ENCODE data around the gene UGT1A9. TPM values are rescaled to one million over a fixed set of nuclear protein-coding genes. Genes with fewer than 3 reads are reported as not detected.

The UGT1A9 gene
- total and polyA plus RNA-seq, 2 of the 4 experiments (the other 2 are of a cell fraction) = not detected

DNA sequence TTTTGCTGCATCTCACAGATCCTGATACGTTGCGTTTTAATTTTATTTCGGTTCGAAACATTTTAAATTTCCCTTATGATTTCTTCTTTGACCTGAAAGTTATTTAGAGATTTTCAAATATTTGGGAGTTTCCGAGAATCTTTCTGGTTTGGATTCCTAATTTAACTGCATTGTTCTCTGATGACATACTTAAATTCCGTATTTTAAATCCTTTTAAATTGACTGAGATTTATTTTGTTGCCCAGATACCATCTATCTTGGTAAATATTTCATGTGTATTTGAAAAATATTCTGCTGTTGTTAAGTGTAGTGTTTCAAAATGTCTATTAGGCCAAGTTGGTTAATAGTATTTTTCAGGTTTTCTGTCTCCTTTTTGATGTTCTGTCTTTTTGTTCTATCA is 144.2 kb downstream of the UGT1A9 start:
- dilution Hi-C loops (cut with HindIII; ENCODE audit: low sequenced_read_pairs, unreplicated experiment) (no loop called here), intact Hi-C loops (cut with micrococcal nuclease) (no loop called here), in situ Hi-C loops (cut with MboI; ENCODE audit: low sequenced_read_pairs) (no loop called here)
- H4K8ac ChIP-seq (ENCODE audit: low read depth in 2 of 2, low read length in 2 of 2) = no peak overlapping the region
- no peak overlapping the region for H3K4ac ChIP-seq (ENCODE audit: low read depth, low read length)
- no peak overlapping the region for H2BK5ac ChIP-seq (ENCODE audit: low read depth, low read length, poor library complexity, severe bottlenecking)
- no peak overlapping the region for H3K4me2 ChIP-seq (ENCODE audit: low read depth, low read length)
- no peak overlapping the region for H3K9ac ChIP-seq (ENCODE audit: low read depth, low read length)
- no CpG with 5 or more reads among the region's 6 CpGs for WGBS, 2 experiments (ENCODE audit: extremely low coverage in 2 of 2, insufficient read length in 1 of 2)
- H2AK5ac ChIP-seq (ENCODE audit: low read depth, low read length) = no peak overlapping the region
- H2AFZ ChIP-seq (replicated peaks; ENCODE audit: low read length, poor library complexity) = no peak overlapping the region
- no peak overlapping the region for H3K56ac ChIP-seq (ENCODE audit: extremely low read depth, insufficient read depth, low read length)
- no peak overlapping the region for H3K4me3 ChIP-seq (ENCODE audit: insufficient read depth, low read depth, low read length)
- H3K4me1 ChIP-seq (ENCODE audit: control insufficient read depth, insufficient read depth, low read length) = no peaks in the 10 kb centered on the region
- no peaks in the 10 kb centered on the region for H3K9me3 ChIP-seq (ENCODE audit: control insufficient read depth, insufficient read depth, low read length)
- no peak overlapping the region for H2BK15ac ChIP-seq (ENCODE audit: low read depth, low read length)
- no TSS peak for BruUV-seq (replicated peaks)
- H4K91ac ChIP-seq (ENCODE audit: insufficient read depth, low read depth, low read length) = no peak overlapping the region
- no peaks in the 10 kb centered on the region for H3K9me1 ChIP-seq (ENCODE audit: insufficient read depth, low read length)
- ChIA-PET POLR2A (ENCODE audit: unreplicated experiment) (no interaction called here), CTCF (no interaction called here)
- ATAC-seq (ENCODE audit: low read depth) (no peak), DNase-seq (no peak)
- H3K18ac ChIP-seq (ENCODE audit: low read depth, low read length) = no peak overlapping the region
- no peak overlapping the region for H2BK20ac ChIP-seq (ENCODE audit: low read depth, low read length)
- TF ChIP-seq, protein P1, sequence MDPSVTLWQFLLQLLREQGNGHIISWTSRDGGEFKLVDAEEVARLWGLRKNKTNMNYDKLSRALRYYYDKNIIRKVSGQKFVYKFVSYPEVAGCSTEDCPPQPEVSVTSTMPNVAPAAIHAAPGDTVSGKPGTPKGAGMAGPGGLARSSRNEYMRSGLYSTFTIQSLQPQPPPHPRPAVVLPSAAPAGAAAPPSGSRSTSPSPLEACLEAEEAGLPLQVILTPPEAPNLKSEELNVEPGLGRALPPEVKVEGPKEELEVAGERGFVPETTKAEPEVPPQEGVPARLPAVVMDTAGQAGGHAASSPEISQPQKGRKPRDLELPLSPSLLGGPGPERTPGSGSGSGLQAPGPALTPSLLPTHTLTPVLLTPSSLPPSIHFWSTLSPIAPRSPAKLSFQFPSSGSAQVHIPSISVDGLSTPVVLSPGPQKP (IDR thresholded peaks at IDR 0.05; ENCODE audit: borderline replicate concordance, low read depth, low read length) = no peak
- TF ChIP-seq SMC3 (IDR thresholded peaks at IDR 0.05; ENCODE audit: low read depth, low read length) = no peak
- no peak for TF ChIP-seq MXI1 (IDR thresholded peaks at IDR 0.05; ENCODE audit: borderline replicate concordance, low read depth, low read length)
- no peak for TF ChIP-seq FOS (IDR thresholded peaks at IDR 0.05; ENCODE audit: low read depth, low read length)
- TF ChIP-seq CEBPB (IDR thresholded peaks at IDR 0.05; ENCODE audit: low read depth, low read length) = no peak
- TF ChIP-seq CHD1 (IDR thresholded peaks at IDR 0.05; ENCODE audit: low read depth, low read length) = no peak
- TF ChIP-seq BHLHE40 (IDR thresholded peaks at IDR 0.05; ENCODE audit: low read depth, low read length) = no peak
- H4K20me1 ChIP-seq (ENCODE audit: insufficient read depth, low read length) = no peaks in the 10 kb centered on the region
- no peak overlapping the region for H4K5ac ChIP-seq (ENCODE audit: low read depth, low read length)
- no peak overlapping the region for H2AK9ac ChIP-seq (replicated peaks; ENCODE audit: low read depth, low read length, poor library complexity)
- H2BK120ac ChIP-seq (ENCODE audit: low read depth, low read length) = no peak overlapping the region
- H3K23ac ChIP-seq (ENCODE audit: low read depth, low read length) = no peak overlapping the region
- H3K36me3 ChIP-seq (ENCODE audit: control insufficient read depth, insufficient read depth, low read length) = no peaks in the 10 kb centered on the region
- H3K27me3 ChIP-seq (ENCODE audit: control insufficient read depth, insufficient read depth, low read length) = peaks cover 5% of the 10 kb centered on the region; the same call in 1 of the 2 replicates
- H3K14ac ChIP-seq (replicated peaks; ENCODE audit: low read depth, low read length) = no peak overlapping the region
- no peaks in the 10 kb centered on the region for H3K79me1 ChIP-seq (ENCODE audit: low read depth in 1 of 2, low read length in 2 of 2)
- H3K27ac ChIP-seq (ENCODE audit: insufficient read depth, low read length) = no peak overlapping the region
